Astrocyte (in vitro differentiated cells and primary cell): ENCODE measurements around the gene NECTIN4.

Source experiments
- EZH2 ChIP-seq: IDR thresholded peaks from 2 replicates; pipeline ENCODE4 v1.6.1; 2012; ENCODE audit warnings: mild to moderate bottlenecking, low read length, inconsistent platforms; ENCODE audit not compliant: insufficient read depth
- TF ChIP-seq, protein P1 (sequence below): IDR thresholded peaks from 2 replicates; pipeline ENCODE4 v1.5.1; 2011; ENCODE audit warnings: low read depth, mild to moderate bottlenecking, inconsistent platforms, low read length, moderate library complexity; ENCODE audit not compliant: insufficient read depth

- TF ChIP-seq, protein P1, sequence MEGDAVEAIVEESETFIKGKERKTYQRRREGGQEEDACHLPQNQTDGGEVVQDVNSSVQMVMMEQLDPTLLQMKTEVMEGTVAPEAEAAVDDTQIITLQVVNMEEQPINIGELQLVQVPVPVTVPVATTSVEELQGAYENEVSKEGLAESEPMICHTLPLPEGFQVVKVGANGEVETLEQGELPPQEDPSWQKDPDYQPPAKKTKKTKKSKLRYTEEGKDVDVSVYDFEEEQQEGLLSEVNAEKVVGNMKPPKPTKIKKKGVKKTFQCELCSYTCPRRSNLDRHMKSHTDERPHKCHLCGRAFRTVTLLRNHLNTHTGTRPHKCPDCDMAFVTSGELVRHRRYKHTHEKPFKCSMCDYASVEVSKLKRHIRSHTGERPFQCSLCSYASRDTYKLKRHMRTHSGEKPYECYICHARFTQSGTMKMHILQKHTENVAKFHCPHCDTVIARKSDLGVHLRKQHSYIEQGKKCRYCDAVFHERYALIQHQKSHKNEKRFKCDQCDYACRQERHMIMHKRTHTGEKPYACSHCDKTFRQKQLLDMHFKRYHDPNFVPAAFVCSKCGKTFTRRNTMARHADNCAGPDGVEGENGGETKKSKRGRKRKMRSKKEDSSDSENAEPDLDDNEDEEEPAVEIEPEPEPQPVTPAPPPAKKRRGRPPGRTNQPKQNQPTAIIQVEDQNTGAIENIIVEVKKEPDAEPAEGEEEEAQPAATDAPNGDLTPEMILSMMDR, result no peak
- no peak for TF ChIP-seq EZH2
Observed at GRCh38 chr1:161068306-161069234, 20.8 kb downstream of the NECTIN4 start.
